Tongue (tissue), 3 donors: ENCODE results near the gene ZNF766. TPM values are rescaled to one million over a fixed set of nuclear protein-coding genes. Genes with fewer than 3 reads are reported as not detected.
"Not testable (repeated sequence)": the region's sequence is repeated elsewhere in the genome, so short reads cannot be mapped to it uniquely, and the experiment has no call there.

Experiments
- DNase-seq: peaks from one replicate; pipeline ENCODE4 v3.0.0-alpha.2; 2015
- small RNA-seq: library from RNA; depleted of rRNA; stranded (forward); fragments of <200 nt; gene quantifications from one replicate; pipeline ENCODE3, GENCODE V24; 2014; ENCODE audit warnings: low replicate concordance
- total RNA-seq: library from RNA; depleted of rRNA; stranded (reverse); fragments of >200 nt; gene quantifications from one replicate; pipeline ENCODE4 v1.2.3, GENCODE V29; 2014

The ZNF766 gene
- total RNA-seq, 1 donor from 2014 or later: 19.9 TPM

DNA sequence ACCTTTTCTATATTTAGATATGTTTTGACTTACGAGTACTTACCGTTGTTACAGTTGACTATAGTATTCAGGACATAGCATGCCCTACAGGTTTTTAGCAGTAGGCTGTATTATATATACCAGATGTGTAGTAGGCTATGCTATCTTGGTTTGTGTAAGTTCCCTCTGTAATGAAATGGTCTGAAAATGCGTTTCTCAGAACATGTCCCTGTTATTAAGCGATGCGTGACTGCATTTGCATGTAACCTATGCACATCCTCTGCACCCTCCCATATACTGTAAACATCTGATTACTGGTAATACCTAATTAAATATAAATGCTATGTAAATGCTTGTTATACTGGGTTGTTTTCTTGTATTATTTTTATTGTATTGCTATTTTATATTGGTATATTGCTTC is 6.6 kb downstream of the ZNF766 start:
- DNase-seq: no peak

DNA sequence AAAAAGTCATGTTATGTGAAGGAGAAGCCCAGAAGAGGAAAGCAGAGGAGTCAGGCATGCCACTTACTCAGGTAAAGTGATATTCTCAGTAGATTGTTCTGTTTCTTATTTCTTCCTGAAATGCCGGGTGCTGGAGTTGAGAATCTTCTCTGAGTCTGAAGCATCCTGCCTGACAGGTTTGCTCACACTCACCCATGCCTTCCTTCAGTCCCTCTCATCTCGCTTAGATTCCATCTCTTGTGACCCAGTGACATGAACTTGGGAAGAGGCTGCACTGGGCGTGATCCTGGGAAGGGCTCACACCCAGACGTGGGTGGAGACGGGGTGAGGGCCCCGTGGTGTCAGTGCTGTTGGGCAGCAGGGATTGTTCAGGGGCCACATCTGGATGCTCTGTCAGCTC is 8.1 kb downstream of the ZNF766 start:
- DNase-seq: no peak

DNA sequence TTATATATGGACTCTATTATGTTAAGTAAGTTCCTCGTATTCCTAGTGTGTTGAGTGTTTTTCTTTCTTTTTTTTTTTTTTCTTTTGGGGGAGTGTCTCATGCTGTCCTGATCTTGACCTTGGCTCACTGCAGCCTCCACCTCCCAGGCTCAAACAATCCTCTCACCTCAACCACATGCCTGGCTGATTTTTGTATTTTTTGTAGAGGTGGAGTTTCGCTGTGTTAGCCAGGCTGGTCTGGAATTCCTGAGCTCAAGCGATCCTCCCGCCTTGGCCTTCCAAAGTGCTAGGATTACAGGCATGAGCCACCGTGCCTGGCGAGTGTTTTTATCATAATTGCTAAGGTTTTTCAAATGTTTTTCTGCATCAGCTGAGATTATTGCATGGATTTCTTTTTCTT is 16.9 kb downstream of the ZNF766 start:
- no peak for DNase-seq

DNA sequence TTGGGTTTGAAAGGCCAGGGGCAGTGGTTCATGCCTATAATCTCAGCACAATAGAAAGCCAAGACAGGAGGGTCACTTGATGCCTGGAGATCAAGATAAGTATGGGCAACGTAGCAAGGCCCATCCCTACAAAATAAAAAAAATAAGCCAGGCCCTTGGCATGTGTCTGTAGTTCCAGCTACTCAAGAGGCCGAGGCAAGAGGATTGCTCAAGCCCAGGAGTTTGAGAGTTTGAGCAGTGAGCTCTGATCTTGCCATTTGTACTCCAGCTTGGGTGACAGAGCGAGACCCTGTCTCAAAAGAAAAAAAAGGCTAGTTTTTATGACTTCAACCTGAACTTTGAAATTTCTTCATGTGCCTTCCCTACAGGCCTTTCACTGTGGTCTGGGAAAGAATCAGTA is 22.4 kb downstream of the ZNF766 start:
- no peak for DNase-seq

DNA sequence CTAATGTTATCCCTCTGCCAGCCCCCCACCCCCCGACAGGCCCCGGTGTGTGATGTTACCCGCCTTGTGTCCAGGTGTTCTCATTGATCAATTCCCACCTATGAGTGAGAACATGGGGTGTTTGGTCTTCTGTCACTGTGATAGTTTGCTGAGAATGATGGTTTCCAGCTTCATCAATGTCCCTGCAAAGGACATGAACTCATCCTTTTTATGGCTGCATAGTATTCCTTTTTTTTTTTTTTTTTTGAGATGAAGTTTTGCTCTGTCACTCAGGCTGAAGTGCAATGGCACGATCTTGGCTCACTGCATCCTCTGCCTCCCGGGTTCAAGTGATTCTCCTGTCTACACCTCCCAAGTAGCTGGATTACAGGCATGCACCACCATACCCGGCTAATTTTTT is 23.6 kb downstream of the ZNF766 start:
- DNase-seq: not testable (repeated sequence)

DNA sequence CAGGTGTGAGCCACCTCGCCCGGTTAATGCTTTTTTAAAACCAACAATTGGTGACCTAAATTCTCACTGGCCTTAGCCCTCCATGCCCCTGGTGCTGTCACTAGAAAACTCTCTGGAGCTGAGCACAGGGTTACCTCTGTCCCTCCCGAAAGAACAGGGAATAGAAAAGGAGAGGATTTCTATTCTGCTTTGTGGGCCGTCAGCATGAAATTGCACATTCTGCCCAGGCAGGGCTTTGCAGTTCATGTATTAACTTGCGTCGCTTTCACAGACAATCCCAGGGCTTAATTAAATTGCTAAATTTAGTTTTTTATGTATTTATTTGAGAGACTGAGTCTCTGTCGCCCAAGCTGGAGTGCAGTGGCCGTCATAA is 27.0 kb downstream of the ZNF766 start:
- DNase-seq: no peak

DNA sequence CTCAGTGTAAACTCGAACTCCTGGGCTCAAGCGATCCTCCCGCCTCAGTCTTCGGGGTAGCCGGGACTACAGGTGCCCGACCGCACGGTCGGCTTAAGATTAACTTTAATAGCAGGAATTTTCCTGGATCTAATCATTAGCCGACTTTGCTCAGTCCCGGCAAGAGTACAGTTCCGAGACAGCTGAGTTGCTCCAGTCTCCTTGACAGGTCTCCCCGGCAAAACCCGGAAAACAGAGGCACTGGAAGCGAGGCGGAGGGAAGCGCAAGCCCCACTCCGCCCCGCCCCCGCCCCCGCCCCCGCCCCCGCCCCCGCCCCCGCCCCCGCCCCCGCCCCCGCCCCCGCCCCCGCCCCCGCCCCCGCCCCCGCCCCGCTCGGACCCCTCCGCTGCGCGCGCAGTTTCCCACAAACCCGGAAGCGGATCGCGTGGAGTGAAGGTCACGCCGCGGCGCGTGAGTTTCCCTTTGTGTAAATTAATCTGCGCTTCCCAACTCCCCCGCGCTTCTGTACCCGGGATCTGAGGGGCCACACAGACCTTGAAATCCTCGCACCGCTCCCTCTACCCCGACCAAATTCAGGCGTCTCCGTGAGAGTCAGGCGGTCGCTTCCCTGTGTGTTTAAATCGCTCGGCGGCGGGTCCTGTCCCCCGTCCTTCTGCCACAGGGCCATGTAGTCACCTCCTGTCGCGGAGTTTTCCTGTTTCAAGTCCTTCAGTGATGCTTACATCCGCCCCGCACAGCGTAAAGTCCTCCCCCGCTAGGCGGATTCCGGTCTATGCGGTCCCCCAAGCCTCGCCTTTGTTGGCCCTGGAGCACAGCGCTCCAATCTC is 27.6 kb downstream of the ZNF766 start, which contains the start of gene ZNF480:
ZNF480 (plus strand) TSS at position 397 of the 828 bp plus-strand sequence. CDS start 3,244 bp downstream, outside the sequence.
- DNase-seq: peak; percentile 94

DNA sequence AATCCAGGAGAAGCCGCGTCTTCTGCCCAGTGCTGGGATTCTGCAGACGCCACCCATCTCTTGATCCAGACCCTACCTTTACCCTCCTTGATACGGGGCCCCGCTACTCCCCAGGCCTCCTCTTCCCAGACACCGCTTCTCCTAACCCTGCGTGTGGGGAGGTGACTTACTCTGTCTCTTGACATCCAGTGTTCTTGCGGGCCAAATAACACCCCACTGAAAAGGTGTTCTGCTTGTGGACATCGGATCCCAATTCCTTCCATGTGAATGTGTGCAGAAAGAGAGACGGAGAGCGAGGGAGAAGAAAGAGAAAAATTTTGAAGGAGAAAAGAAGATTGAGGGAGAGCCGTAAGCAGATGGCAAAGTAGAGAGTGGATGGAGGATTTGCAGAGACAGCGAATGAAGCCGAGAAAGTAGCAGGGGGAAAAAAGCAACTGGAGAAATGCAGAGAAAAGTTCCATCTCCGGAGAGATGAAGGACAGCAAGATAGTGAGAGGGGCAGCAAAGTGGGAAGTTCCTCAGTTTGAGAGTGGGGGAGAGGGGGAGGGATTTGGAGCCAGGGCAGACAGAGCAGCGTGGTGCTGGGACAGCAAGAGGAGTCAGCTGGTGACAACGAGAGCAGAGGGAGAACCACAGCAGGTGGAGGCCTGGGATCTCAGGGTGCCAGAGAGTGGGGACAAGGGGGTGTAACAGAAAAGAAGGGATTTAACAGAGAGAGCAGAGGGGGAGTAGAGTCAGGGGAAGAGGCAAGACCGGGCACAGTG is 28.4 kb downstream of the ZNF766 start:
- peak; percentile 26 for DNase-seq

DNA sequence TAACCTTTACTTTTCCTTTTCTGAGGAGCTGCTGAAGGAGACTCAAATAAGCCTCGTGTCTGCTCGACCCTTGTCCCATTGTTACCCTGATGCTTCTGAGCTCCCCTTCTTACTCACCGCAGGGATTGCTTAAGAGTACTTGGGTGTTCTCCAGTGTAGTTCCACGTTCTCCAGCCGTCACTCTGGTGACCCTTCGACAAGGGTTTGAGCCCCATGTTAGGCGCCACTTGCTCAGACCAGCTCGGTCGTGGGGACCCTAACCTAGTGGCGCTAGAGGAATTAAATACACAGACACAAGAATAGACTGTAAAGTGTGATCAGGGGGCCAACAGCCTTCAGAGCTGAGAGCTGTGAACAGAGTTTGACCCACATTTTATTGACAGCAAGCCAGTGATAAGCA is 37.9 kb downstream of the ZNF766 start:
- DNase-seq: no peak

DNA sequence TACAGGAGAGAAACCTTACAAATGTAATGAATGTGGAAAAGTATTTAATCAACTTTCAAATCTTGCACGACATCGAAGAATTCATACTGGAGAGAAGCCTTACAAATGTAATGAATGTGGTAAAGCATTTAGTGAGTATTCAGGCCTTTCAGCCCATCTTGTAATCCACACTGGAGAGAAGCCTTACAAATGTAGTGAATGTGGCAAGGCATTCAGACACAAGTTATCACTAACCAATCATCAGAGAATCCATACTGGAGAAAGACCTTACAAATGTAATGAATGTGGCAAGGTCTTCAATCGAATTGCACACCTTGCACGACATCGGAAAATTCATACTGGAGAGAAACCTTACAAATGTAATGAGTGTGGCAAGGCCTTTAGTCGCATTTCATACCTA is 53.0 kb downstream of the ZNF766 start:
- DNase-seq: no peak

DNA sequence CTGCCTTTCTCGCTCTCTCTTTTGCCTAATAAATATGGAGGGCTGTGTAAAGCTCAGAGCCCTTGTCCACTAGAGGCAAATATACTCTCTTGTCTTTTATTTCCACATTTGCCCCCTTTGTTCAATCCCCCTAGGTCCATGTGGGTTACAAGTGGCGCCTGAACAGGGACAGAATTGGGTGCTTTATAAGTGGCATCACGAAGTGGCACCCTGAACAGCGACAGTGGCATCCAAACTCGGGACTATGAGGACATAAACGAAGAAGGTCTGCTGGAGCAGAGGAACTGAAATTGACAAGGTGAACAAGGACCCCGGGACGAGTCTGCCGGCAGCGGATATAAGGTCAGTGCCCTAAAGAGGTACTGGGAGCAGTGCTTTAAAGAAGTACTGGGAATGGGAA is 62.4 kb downstream of the ZNF766 start:
- DNase-seq: no peak

DNA sequence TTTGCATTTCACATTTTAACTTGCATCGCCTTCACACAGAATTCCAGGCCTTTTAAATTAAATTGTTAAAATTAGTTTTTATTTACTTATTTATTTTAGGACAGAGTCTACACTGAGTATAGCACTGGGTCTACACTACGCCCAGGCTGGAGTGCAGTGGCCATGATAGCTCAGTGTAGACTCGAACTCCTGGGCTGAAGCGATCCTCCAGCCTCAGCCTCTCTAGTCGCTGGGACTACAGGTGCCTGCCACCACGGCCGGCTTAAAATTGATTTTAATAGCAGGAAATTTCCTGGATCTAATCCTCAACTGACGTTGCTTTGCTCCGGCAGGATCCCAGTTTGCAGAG is 66.4 kb downstream of the ZNF766 start:
- DNase-seq: no peak

DNA sequence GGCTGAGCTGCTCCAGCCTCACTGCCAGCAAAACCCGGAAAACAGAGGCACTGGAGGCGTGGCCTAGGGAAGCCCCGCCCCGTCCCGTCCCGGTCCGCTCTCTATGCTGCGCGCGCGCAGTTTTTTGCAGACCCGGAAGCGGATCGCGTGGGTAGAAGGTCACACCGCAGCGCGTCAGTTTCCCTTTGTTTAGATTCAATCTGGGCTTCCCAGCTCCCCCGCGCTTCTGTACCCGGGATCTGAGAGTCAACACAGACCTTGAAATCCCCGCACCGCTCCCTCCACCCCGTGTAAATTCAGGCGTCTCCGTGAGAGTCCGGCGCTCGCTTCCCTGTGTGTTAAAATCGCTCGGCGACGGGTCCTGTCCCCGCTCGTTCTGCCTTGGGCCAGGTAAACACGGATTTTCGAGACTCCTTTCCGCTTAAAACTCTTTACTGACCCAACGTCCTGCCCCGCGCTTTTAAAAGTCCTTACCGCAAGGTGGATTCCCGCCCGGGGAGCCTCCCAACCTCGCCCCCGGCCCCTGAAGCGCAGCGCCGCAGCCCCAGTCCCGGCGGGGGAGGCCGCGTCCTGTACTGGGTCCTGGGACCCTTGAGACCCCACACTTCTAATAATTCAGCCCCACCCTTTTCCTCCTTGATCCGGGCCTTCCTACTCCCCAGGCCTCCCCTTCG is 66.9 kb downstream of the ZNF766 start, which contains the start of gene ZNF610:
ZNF610 (plus strand) TSS at position 127 of the 674 bp plus-strand sequence. CDS start 12,930 bp downstream, outside the sequence.
- DNase-seq: peak; percentile 95

DNA sequence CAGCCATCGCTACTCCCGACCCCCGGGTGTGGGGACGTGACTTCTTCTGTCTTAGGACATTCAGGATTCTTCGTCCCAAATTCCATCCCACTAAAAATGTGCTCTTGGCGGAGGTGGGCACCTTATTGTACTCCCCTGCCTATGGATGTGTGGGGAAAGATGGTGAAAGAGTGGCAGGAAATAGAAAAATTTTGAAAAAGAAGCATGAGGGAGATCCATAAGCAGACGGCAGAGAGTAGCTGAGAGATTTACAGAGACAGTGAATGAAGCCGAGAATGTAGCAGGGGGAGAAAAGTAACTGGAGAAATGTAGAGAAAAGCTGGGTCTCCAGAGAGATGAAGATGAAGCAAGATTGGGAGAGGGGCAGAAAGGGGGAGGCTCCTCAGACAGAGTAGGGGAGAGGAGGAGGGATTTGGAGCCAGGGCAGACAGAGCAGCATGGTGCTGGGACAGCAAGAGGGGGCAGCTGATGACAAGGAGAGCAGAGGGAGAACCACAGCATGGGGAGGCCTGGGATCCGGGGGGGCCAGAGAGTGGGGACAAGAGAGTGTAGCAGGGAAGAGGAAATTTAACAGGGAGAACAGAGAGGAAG is 67.5 kb downstream of the ZNF766 start:
- DNase-seq: peak; percentile 41

DNA sequence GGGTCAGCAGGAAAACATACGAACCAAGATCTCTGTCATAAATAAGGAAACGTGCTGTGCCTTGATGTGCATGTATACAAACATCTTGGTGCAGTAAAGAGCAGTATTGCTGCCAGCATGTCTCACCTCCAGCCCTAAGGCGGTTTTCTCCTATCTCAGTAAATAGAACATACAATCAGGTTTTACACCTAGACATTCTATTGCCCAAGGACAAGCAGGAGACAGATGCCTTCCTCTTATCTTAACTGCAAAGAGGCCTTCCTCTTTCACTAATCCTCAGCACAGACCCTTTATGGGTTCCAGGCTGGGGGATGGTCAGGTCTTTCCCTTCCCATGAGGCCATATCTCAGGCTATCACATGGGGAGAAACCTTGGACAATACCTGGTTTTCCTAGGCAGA is 69.6 kb downstream of the ZNF766 start:
- not testable (repeated sequence) for DNase-seq

DNA sequence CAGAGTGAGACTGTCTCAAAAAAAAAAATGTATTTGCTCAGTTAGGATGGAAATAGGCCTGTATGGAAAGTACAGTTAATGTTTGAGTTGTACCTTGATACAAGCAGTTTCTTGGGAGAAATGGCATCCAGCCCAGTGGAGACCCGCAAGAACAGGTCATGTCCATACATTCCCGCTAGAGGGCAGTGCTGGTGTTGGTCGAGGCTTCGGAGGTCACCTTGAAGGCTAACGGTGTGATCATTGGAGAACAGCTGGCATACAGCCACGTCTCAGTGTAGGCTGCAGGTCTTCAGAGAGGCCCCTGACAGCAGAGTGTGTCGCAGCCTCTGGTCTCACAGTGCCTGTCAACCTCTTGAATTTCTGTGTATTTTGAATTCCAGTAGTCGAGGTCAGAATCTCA is 74.2 kb downstream of the ZNF766 start:
- DNase-seq: peak; percentile 82

DNA sequence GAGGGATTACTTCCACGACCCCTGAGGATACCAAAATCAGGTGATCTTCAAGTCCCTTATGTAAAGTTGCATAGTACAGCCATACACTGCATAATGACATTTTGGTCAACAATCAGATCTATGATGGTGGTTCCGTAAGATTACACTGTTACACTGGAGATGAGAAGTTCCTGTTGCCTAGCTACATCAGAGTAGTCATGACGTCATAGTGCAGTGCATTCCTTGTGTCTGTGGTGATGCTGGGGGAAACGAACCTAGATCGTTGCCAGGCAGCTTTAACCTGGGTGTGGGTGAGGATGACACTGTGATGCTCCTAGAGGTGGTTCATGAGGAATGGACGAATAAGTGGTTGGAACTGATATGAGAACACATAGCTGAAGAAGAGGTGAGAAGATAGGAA is 75.8 kb downstream of the ZNF766 start:
- DNase-seq: no peak

Small RNA genes within 50 kb of the gene (small RNA-seq; reads per million reads assigned to genes)
- gene MIR643 (0.29 reads per million, percentile 50 among the genes with 10 or more reads in this experiment), gene MIR6801 (not detected), gene RF00019 (not detected)

Other genes starting within 250 kb of the ZNF766 start
- 11.1 TPM for gene ZNF614, start 241.2 kb upstream of the ZNF766 start, total RNA-seq
- 14.9 TPM for gene ZNF432, start 220.7 kb upstream of the ZNF766 start, total RNA-seq
- gene ZNF841, start 173.8 kb upstream of the ZNF766 start, total RNA-seq: 26.3 TPM
- 12.8 TPM for gene ZNF616, start 129.6 kb upstream of the ZNF766 start, total RNA-seq
- gene ZNF836, start 98.0 kb upstream of the ZNF766 start, total RNA-seq: 10.6 TPM
- gene PPP2R1A, start 79.5 kb upstream of the ZNF766 start, total RNA-seq: 193 TPM
- gene ZNF480, start 27.6 kb downstream of the ZNF766 start, total RNA-seq: 7.2 TPM
- gene ZNF610, start 66.7 kb downstream of the ZNF766 start, total RNA-seq: 8.9 TPM
- gene ZNF880, start 100.3 kb downstream of the ZNF766 start, total RNA-seq: 27.4 TPM
- 28.6 TPM for gene ZNF528, start 128.3 kb downstream of the ZNF766 start, total RNA-seq
- gene ZNF534, start 159.6 kb downstream of the ZNF766 start, total RNA-seq: not detected
- gene ZNF578, start 184.0 kb downstream of the ZNF766 start, total RNA-seq: 7.0 TPM